Articular chondrocyte of knee joint (primary cell): ENCODE results near the gene NTS. TPM values are rescaled to one million over a fixed set of nuclear protein-coding genes. Genes with fewer than 3 reads are reported as not detected.

Source experiments
- total RNA-seq: library from RNA; depleted of rRNA; stranded (reverse); fragments of >200 nt; gene quantifications from 2 replicates; pipeline ENCODE4 v1.2.3, GENCODE V29; 2012

NTS gene
- 0.22 TPM in 1 of 2 replicates, not detected in the other for total RNA-seq

GRCh38 chr12:85874031-85874461, at the start of gene NTS:
NTS (plus strand) TSS chr12:85874295; CDS start chr12:85874404, 109 bp downstream.

GRCh38 chr12:85836197-85837090, 37.7 kb upstream of the NTS start, which contains the start of gene RASSF9:
RASSF9 (minus strand) TSS chr12:85836409; CDS start chr12:85836201, 208 bp downstream.

Other genes starting within 250 kb of the NTS start
- gene RASSF9, start 37.9 kb upstream of the NTS start, total RNA-seq: under 0.01 TPM in 1 of 2 replicates, not detected in the other